DOHH2 (cell line): ENCODE results near the gene MED14.

ENCODE experiments used
- H3F3A ChIP-seq: fragments of 200-600 bp; sonication (generic), shearing (Covaris generic); 2 replicates; pipeline ENCODE4 v1.6.0; 2016; ENCODE audit warnings: antibody characterized with exemption, mild to moderate bottlenecking; ENCODE audit not compliant: control insufficient read depth, insufficient read depth
- H3K27ac ChIP-seq: fragments of 200-600 bp; sonication (generic); 2 replicates; pipeline ENCODE4 v1.5.1; 2014; ENCODE audit warnings: low read depth, mild to moderate bottlenecking, low read length, moderate library complexity
- H3K27me3 ChIP-seq: fragments of 200-600 bp; sonication (generic); 2 replicates; pipeline ENCODE4 v1.6.1; 2014; ENCODE audit warnings: mild to moderate bottlenecking, low read length, mixed read lengths; ENCODE audit not compliant: control insufficient read depth
- H3K36me3 ChIP-seq: fragments of 200-600 bp; sonication (generic); 2 replicates; pipeline ENCODE4 v1.6.1; 2014; ENCODE audit warnings: mild to moderate bottlenecking, low read length, moderate library complexity, mixed read lengths; ENCODE audit not compliant: control insufficient read depth
- H3K4me1 ChIP-seq: fragments of 200-600 bp; sonication (generic); 2 replicates; pipeline ENCODE4 v1.6.1; 2014; ENCODE audit warnings: mild to moderate bottlenecking, low read length, mixed read lengths; ENCODE audit not compliant: control insufficient read depth
- H3K4me2 ChIP-seq: fragments of 200-600 bp; sonication (generic); 2 replicates; pipeline ENCODE4 v1.6.0; 2014; ENCODE audit warnings: mild to moderate bottlenecking, low read length, moderate library complexity
- H3K4me3 ChIP-seq: fragments of 200-600 bp; sonication (generic); 2 replicates; pipeline ENCODE4 v1.5.1; 2014; ENCODE audit warnings: mild to moderate bottlenecking, low read length, mixed read lengths
- H3K79me2 ChIP-seq: fragments of 200-600 bp; sonication (generic); 2 replicates; pipeline ENCODE4 v1.6.1; 2014; ENCODE audit warnings: mild to moderate bottlenecking, low read length, mixed read lengths; ENCODE audit not compliant: control insufficient read depth
- H3K9me2 ChIP-seq: fragments of 200-600 bp; sonication (generic); replicated peaks from 2 replicates; pipeline ENCODE4 v1.6.1; 2014; ENCODE audit warnings: mild to moderate bottlenecking, low read length, mixed read lengths; ENCODE audit not compliant: control insufficient read depth
- H3K9me3 ChIP-seq: fragments of 200-600 bp; sonication (generic); 2 replicates; pipeline ENCODE4 v1.6.1; 2014; ENCODE audit warnings: antibody characterized with exemption, low read length, mixed read lengths; ENCODE audit not compliant: control insufficient read depth, insufficient read depth
- H4K20me1 ChIP-seq: fragments of 200-600 bp; sonication (generic); 2 replicates; pipeline ENCODE4 v1.6.0; 2014; ENCODE audit warnings: low read depth, mild to moderate bottlenecking, antibody characterized with exemption, low read length, moderate library complexity; ENCODE audit not compliant: control insufficient read depth, insufficient read depth
- EZH2phosphoT487 ChIP-seq: fragments of 200-600 bp; sonication (generic); IDR thresholded peaks from 2 replicates; pipeline ENCODE4 v1.6.1; 2017; ENCODE audit warnings: borderline replicate concordance, mild to moderate bottlenecking, antibody characterized with exemption, low read length, moderate library complexity, mixed read lengths
- TF ChIP-seq, protein P1 (sequence below): fragments of 200-600 bp; sonication (generic); IDR thresholded peaks from one replicate; pipeline ENCODE4 v1.5.1; 2014; ENCODE audit warnings: antibody characterized with exemption, mild to moderate bottlenecking, low read depth, low read length; ENCODE audit not compliant: poor library complexity, severe bottlenecking

MED14 gene

DNA sequence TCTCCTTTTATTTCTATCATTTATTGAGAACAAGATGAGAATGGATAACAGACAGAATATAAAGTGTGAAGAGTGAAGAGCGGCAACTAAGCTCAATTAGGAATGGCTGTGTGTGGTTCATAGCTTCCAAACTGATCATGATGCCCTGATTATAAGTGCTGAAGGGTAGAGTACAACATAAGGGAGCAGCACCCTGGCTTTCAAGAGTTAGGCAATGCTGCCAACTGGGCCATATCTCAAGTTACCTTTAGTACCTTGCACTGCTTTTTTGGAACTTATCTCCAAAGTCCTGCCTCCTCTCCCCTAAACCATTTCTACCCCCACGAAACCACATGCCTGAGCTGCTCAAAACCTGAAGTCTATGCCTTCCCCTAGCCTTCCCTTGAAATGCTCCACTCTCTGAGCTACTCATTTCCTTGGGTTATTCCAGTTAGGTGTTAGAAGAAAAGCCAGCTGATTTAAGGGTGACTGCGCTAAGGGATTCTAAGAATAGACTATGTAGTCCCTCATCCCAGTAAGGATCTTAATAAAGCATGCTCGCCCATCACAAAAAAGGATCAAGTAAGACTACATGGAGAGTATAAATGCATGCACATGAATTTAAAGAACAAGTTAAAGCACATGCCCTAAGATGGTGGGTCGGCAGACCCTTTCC lies 29.6 kb downstream of the MED14 start:
- Histone ChIP-seq H3K9me3 (no peaks in the 10 kb centered on the region), H4K20me1 (no peaks in the 10 kb centered on the region), H3K27ac (no peak overlapping the region), H3K79me2 (no peaks in the 10 kb centered on the region), H3K9me2 (no peaks in the 10 kb centered on the region), H3F3A (no peaks in the 10 kb centered on the region), H3K4me3 (no peak overlapping the region), H3K4me2 (no peak overlapping the region), H3K27me3 (no peaks in the 10 kb centered on the region), H3K4me1 (no peaks in the 10 kb centered on the region), H3K36me3 (peaks cover 25% of the 10 kb centered on the region)
- TF ChIP-seq EZH2phosphoT487: no peak
- TF ChIP-seq, protein P1, sequence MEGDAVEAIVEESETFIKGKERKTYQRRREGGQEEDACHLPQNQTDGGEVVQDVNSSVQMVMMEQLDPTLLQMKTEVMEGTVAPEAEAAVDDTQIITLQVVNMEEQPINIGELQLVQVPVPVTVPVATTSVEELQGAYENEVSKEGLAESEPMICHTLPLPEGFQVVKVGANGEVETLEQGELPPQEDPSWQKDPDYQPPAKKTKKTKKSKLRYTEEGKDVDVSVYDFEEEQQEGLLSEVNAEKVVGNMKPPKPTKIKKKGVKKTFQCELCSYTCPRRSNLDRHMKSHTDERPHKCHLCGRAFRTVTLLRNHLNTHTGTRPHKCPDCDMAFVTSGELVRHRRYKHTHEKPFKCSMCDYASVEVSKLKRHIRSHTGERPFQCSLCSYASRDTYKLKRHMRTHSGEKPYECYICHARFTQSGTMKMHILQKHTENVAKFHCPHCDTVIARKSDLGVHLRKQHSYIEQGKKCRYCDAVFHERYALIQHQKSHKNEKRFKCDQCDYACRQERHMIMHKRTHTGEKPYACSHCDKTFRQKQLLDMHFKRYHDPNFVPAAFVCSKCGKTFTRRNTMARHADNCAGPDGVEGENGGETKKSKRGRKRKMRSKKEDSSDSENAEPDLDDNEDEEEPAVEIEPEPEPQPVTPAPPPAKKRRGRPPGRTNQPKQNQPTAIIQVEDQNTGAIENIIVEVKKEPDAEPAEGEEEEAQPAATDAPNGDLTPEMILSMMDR: no peak

DNA sequence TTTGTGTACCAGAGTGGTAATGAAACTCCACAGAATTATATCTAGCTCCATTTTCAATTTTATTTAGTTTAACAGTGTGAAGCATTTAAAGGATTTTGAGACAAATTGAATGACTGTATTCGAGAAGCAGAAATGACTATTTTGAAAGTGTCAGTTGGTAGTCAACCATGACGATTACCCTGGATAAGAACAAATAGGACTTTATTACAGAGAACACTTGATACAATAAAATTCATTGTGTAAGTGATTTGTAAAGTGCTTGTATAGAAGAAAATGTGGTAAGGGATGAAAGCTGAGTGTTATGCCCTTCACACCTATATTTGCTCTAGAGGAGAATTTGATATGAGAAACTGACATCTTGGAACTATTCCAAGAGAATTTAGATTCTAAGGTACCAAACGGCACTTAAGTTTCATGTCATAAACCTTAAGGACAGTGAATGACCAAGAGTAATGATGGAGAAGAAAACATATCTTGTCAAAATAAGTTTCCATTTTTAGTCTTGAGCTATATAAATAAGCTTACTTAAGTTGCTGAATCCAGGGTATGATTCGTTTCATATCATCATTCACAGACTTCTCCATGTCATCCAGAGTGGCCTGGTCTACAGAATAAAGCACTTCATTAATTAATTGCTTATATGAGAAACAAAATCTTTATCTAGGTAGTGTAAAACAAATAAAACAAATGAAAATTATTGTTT lies 34.6 kb downstream of the MED14 start:
- H4K20me1 ChIP-seq: no peaks in the 10 kb centered on the region
- no peaks in the 10 kb centered on the region for H3K9me2 ChIP-seq
- H3K4me1 ChIP-seq: no peaks in the 10 kb centered on the region
- H3K4me3 ChIP-seq: no peak overlapping the region
- no peaks in the 10 kb centered on the region for H3K9me3 ChIP-seq
- H3K27me3 ChIP-seq: no peaks in the 10 kb centered on the region
- H3K27ac ChIP-seq: no peak overlapping the region
- H3K36me3 ChIP-seq: peaks cover 27% of the 10 kb centered on the region
- H3K79me2 ChIP-seq: no peaks in the 10 kb centered on the region
- TF ChIP-seq, protein P1: no peak
- H3K4me2 ChIP-seq: no peak overlapping the region
- H3F3A ChIP-seq: no peaks in the 10 kb centered on the region

DNA sequence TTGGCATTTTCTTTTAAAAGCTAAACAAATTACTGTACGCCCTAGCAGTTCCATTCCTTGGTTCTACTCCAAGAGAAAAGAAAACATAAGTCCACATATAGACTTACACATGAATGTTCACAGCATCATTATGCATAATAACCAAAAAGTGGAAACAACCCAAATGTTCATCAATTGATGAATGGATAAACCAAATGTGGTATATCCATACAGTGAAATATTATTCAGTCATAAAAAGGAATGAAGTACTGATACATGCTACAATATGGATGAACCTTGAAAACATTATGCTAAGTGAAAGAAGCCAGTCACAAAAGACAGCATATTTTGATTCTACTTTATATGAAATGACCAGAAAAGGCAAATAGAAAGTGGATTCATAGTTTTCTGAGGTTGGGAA lies 36.5 kb downstream of the MED14 start:
- no peaks in the 10 kb centered on the region for H3K79me2 ChIP-seq
- H3K9me3 ChIP-seq: no peaks in the 10 kb centered on the region
- no peak overlapping the region for H3K4me3 ChIP-seq
- no peaks in the 10 kb centered on the region for H4K20me1 ChIP-seq
- H3F3A ChIP-seq: no peaks in the 10 kb centered on the region
- H3K27me3 ChIP-seq: no peaks in the 10 kb centered on the region
- H3K4me2 ChIP-seq: no peak overlapping the region
- H3K4me1 ChIP-seq: no peaks in the 10 kb centered on the region
- TF ChIP-seq EZH2phosphoT487: no peak
- TF ChIP-seq, protein P1: no peak
- no peak overlapping the region for H3K27ac ChIP-seq
- H3K36me3 ChIP-seq: peaks cover 22% of the 10 kb centered on the region
- no peaks in the 10 kb centered on the region for H3K9me2 ChIP-seq
